ENCODE results near the gene ASB17. TPM values are rescaled to one million over a fixed set of nuclear protein-coding genes. Genes with fewer than 3 reads are reported as not detected.
A peak's percentile ranks its signal among the peaks of the same experiment; 100 is the strongest.
"Not testable (repeated sequence)": the region's sequence is repeated elsewhere in the genome, so short reads cannot be mapped to it uniquely, and the experiment has no call there.

ASB17 gene
- total and polyA plus RNA-seq, 4 donors = not detected

GRCh38 chr1:75952016-75952415 is 19.8 kb upstream of the ASB17 start:
- Histone ChIP-seq H3K4me3 (ENCODE audit: low read depth, low read length) (no peak overlapping the region), H3K27ac (ENCODE audit: low read depth, low read length) (no peak overlapping the region), H3K36me3 (ENCODE audit: control insufficient read depth, insufficient read depth, low read length) (no peaks in the 10 kb centered on the region), H3K4me1 (ENCODE audit: control insufficient read depth, insufficient read depth, low read length) (no peaks in the 10 kb centered on the region), H3K27me3 (ENCODE audit: control insufficient read depth, insufficient read depth, low read length) (no peaks in the 10 kb centered on the region), H3K9me3 (ENCODE audit: control insufficient read depth, insufficient read depth, low read length) (no peaks in the 10 kb centered on the region)
- no CpG with 5 or more reads among the region's 1 CpG for WGBS (ENCODE audit: insufficient coverage)
- peak in 1 of 6 donors; percentile 55 for DNase-seq (ENCODE audit: low read depth in 4 of 6, low spot score in 6 of 6)

DNA sequence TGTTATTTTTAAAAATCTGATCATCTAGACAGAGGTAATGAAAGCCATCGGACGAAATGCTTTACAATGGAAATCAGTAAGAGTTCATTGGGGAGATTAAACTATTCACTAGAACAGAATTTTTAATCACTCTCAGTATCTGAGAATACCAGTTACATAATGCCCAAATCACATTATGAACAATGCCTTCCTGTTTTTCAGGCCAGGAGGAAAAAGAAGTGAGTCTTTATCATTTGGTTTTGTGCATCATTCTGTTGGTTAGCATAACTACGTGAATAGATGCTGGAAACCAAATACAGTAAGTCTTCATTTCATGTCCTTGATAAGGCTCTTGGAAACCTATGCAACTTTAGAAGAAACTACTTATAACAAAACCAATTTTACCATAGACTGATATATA is 18.0 kb upstream of the ASB17 start:
- H3K4me3 ChIP-seq (ENCODE audit: low read depth, low read length) = no peak overlapping the region
- no peak overlapping the region for H3K27ac ChIP-seq (ENCODE audit: low read depth, low read length)
- no peaks in the 10 kb centered on the region for H3K9me3 ChIP-seq (ENCODE audit: control insufficient read depth, insufficient read depth, low read length)
- DNase-seq (ENCODE audit: low read depth in 4 of 6, low spot score in 6 of 6) = no peak
- no CpG with 5 or more reads among the region's 3 CpGs for WGBS (ENCODE audit: insufficient coverage)
- H3K36me3 ChIP-seq (ENCODE audit: control insufficient read depth, insufficient read depth, low read length) = no peaks in the 10 kb centered on the region
- H3K4me1 ChIP-seq (ENCODE audit: control insufficient read depth, insufficient read depth, low read length) = no peaks in the 10 kb centered on the region
- H3K27me3 ChIP-seq (ENCODE audit: control insufficient read depth, insufficient read depth, low read length) = no peaks in the 10 kb centered on the region

GRCh38 chr1:75943037-75943436 is 10.8 kb upstream of the ASB17 start:
- 76% methylated on average over 3 of the region's 4 CpGs for WGBS (ENCODE audit: insufficient coverage)
- not testable (repeated sequence) for H3K9me3 ChIP-seq (ENCODE audit: control insufficient read depth, insufficient read depth, low read length); H3K36me3 ChIP-seq (ENCODE audit: control insufficient read depth, insufficient read depth, low read length); H3K27me3 ChIP-seq (ENCODE audit: control insufficient read depth, insufficient read depth, low read length); H3K4me3 ChIP-seq (ENCODE audit: low read depth, low read length); H3K4me1 ChIP-seq (ENCODE audit: control insufficient read depth, insufficient read depth, low read length); H3K27ac ChIP-seq (ENCODE audit: low read depth, low read length); DNase-seq (ENCODE audit: low read depth in 4 of 6, low spot score in 6 of 6)

- Histone ChIP-seq H3K9me3 (ENCODE audit: control insufficient read depth, insufficient read depth, low read length) (no peaks in the 10 kb centered on the region), H3K27me3 (ENCODE audit: control insufficient read depth, insufficient read depth, low read length) (no peaks in the 10 kb centered on the region), H3K27ac (ENCODE audit: low read depth, low read length) (no peak overlapping the region), H3K4me3 (ENCODE audit: low read depth, low read length) (no peak overlapping the region), H3K4me1 (ENCODE audit: control insufficient read depth, insufficient read depth, low read length) (no peaks in the 10 kb centered on the region), H3K36me3 (ENCODE audit: control insufficient read depth, insufficient read depth, low read length) (no peaks in the 10 kb centered on the region)
- WGBS (ENCODE audit: insufficient coverage) = no CpG with 5 or more reads among the region's 1 CpG
- DNase-seq (ENCODE audit: low read depth in 4 of 6, low spot score in 6 of 6) = no peak
Observed at GRCh38 chr1:75937034-75937433, 4.8 kb upstream of the ASB17 start.

DNA sequence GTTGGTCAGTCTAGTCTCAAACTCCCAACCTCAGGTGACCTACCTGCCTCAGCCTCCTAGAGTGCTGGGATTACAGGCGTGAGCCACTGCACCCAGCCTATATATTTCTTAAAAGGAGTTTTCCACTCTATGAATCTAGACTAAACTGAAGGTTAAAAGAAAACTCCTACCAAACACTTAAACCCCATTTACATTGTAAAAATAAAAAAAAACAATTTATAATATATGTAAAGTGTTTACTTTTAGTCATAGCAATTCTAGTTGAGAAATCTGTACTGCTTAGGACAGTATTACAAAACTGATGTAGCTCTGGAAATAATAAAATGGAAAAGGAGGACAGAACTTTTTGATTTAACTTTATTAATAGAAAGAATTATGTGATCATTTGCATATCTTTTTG is 9.5 kb downstream of the ASB17 start:
- Histone ChIP-seq H3K4me3 (ENCODE audit: low read depth, low read length) (no peak overlapping the region), H3K27ac (ENCODE audit: low read depth, low read length) (no peak overlapping the region), H3K36me3 (ENCODE audit: control insufficient read depth, insufficient read depth, low read length) (no peaks in the 10 kb centered on the region), H3K9me3 (ENCODE audit: control insufficient read depth, insufficient read depth, low read length) (no peaks in the 10 kb centered on the region), H3K4me1 (ENCODE audit: control insufficient read depth, insufficient read depth, low read length) (no peaks in the 10 kb centered on the region), H3K27me3 (ENCODE audit: control insufficient read depth, insufficient read depth, low read length) (no peaks in the 10 kb centered on the region)
- no peak for DNase-seq (ENCODE audit: low read depth in 4 of 6, low spot score in 6 of 6)
- no CpG with 5 or more reads among the region's 1 CpG for WGBS (ENCODE audit: insufficient coverage)

DNA sequence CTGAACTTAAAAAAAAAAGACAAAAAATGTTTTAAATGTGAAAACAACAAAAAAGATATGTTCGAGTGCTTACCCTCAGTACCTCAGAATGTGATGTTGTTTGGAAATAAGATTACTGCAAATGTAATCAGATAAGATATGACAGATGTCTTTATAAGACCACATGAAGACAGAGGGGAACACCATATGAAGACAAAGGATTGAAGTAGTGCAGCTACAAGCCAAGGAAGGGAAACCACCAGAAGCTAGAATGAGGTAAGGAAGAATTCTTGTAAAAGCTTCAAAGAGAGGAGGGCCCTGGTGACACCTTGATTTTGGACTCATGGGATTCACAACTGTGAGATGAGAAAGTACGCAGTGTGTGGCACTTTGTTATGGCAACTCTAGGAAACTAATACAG is 15.4 kb downstream of the ASB17 start:
- no peaks in the 10 kb centered on the region for H3K36me3 ChIP-seq (ENCODE audit: control insufficient read depth, insufficient read depth, low read length)
- H3K4me3 ChIP-seq (ENCODE audit: low read depth, low read length) = no peak overlapping the region
- no peaks in the 10 kb centered on the region for H3K9me3 ChIP-seq (ENCODE audit: control insufficient read depth, insufficient read depth, low read length)
- no peak for DNase-seq (ENCODE audit: low read depth in 4 of 6, low spot score in 6 of 6)
- no peaks in the 10 kb centered on the region for H3K27me3 ChIP-seq (ENCODE audit: control insufficient read depth, insufficient read depth, low read length)
- H3K27ac ChIP-seq (ENCODE audit: low read depth, low read length) = no peak overlapping the region
- 79% methylated on average over 1 of the region's 2 CpGs for WGBS (ENCODE audit: insufficient coverage)
- H3K4me1 ChIP-seq (ENCODE audit: control insufficient read depth, insufficient read depth, low read length) = no peaks in the 10 kb centered on the region

GRCh38 chr1:75908717-75909152 is 23.5 kb downstream of the ASB17 start:
- Histone ChIP-seq H3K9me3 (ENCODE audit: control insufficient read depth, insufficient read depth, low read length) (no peaks in the 10 kb centered on the region), H3K27me3 (ENCODE audit: control insufficient read depth, insufficient read depth, low read length) (no peaks in the 10 kb centered on the region), H3K4me1 (ENCODE audit: control insufficient read depth, insufficient read depth, low read length) (no peaks in the 10 kb centered on the region), H3K4me3 (ENCODE audit: low read depth, low read length) (no peak overlapping the region), H3K36me3 (ENCODE audit: control insufficient read depth, insufficient read depth, low read length) (no peaks in the 10 kb centered on the region), H3K27ac (ENCODE audit: low read depth, low read length) (no peak overlapping the region)
- no CpG with 5 or more reads among the region's 2 CpGs for WGBS (ENCODE audit: insufficient coverage)
- peak; percentile 29 to 90 (median 42) for DNase-seq (ENCODE audit: low read depth in 4 of 6, low spot score in 6 of 6)

- Histone ChIP-seq H3K27ac (ENCODE audit: low read depth, low read length) (no peak overlapping the region), H3K27me3 (ENCODE audit: control insufficient read depth, insufficient read depth, low read length) (no peaks in the 10 kb centered on the region), H3K36me3 (ENCODE audit: control insufficient read depth, insufficient read depth, low read length) (no peaks in the 10 kb centered on the region), H3K4me1 (ENCODE audit: control insufficient read depth, insufficient read depth, low read length) (no peaks in the 10 kb centered on the region), H3K9me3 (ENCODE audit: control insufficient read depth, insufficient read depth, low read length) (no peaks in the 10 kb centered on the region), H3K4me3 (ENCODE audit: low read depth, low read length) (no peak overlapping the region)
- no peak for DNase-seq (ENCODE audit: low read depth in 4 of 6, low spot score in 6 of 6)
- WGBS (ENCODE audit: insufficient coverage) = no CpG with 5 or more reads among the region's 1 CpG
Observed at GRCh38 chr1:75901371-75901770, 30.8 kb downstream of the ASB17 start.

- Histone ChIP-seq H3K9me3 (ENCODE audit: control insufficient read depth, insufficient read depth, low read length) (no peaks in the 10 kb centered on the region), H3K4me1 (ENCODE audit: control insufficient read depth, insufficient read depth, low read length) (no peaks in the 10 kb centered on the region), H3K27ac (ENCODE audit: low read depth, low read length) (no peak overlapping the region), H3K36me3 (ENCODE audit: control insufficient read depth, insufficient read depth, low read length) (no peaks in the 10 kb centered on the region), H3K27me3 (ENCODE audit: control insufficient read depth, insufficient read depth, low read length) (no peaks in the 10 kb centered on the region), H3K4me3 (ENCODE audit: low read depth, low read length) (no peak overlapping the region)
- no CpG with 5 or more reads among the region's 1 CpG for WGBS (ENCODE audit: insufficient coverage)
- no peak for DNase-seq (ENCODE audit: low read depth in 4 of 6, low spot score in 6 of 6)
Observed at GRCh38 chr1:75884437-75884836, 47.8 kb downstream of the ASB17 start.

DNA sequence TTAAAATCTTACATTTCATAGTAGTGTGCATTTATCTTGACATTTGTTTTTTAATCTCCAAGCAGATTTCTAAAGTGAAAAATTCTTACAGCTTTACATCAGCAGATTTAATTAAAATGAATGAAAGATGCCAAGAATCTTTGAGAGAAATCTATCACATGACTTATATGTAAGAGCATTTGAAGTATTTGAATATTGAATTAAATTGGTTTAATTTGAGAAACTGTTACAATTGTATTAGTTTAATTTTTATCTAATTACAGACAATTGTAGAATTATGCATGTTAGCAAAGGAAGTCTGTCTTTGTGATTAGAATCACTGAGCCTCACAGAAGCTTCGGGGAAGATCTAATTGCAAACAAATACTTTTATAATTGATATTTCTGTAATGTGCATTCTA is 52.2 kb downstream of the ASB17 start:
- Histone ChIP-seq H3K27me3 (ENCODE audit: control insufficient read depth, insufficient read depth, low read length) (no peaks in the 10 kb centered on the region), H3K27ac (ENCODE audit: low read depth, low read length) (no peak overlapping the region), H3K4me3 (ENCODE audit: low read depth, low read length) (no peak overlapping the region), H3K36me3 (ENCODE audit: control insufficient read depth, insufficient read depth, low read length) (no peaks in the 10 kb centered on the region), H3K4me1 (ENCODE audit: control insufficient read depth, insufficient read depth, low read length) (no peaks in the 10 kb centered on the region), H3K9me3 (ENCODE audit: control insufficient read depth, insufficient read depth, low read length) (no peaks in the 10 kb centered on the region)
- no CpG with 5 or more reads among the region's 1 CpG for WGBS (ENCODE audit: insufficient coverage)
- no peak for DNase-seq (ENCODE audit: low read depth in 4 of 6, low spot score in 6 of 6)

Measured in spinal cord (tissue), 10 donors.